ENCODE data around the gene MLEC.

DNA sequence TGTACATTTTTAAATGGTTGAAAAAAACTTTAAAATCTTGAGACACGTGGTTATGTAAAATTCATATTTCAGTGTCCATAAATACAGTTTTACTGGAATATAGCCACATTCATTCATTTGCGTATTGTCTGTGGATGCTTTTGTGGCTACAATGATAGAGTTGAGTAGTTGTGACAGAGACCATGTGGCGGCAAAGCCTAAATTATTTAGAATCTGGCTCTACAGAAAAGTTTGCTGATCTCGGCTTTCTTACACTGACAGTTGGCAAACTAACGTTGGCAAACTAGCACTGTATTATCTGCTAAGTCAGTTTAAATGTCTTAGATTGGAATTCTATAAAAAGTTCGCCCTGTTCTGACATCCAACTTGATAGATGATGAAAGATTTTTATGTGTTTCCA lies 25.7 kb downstream of the MLEC start:
- TF ChIP-seq, protein P1, sequence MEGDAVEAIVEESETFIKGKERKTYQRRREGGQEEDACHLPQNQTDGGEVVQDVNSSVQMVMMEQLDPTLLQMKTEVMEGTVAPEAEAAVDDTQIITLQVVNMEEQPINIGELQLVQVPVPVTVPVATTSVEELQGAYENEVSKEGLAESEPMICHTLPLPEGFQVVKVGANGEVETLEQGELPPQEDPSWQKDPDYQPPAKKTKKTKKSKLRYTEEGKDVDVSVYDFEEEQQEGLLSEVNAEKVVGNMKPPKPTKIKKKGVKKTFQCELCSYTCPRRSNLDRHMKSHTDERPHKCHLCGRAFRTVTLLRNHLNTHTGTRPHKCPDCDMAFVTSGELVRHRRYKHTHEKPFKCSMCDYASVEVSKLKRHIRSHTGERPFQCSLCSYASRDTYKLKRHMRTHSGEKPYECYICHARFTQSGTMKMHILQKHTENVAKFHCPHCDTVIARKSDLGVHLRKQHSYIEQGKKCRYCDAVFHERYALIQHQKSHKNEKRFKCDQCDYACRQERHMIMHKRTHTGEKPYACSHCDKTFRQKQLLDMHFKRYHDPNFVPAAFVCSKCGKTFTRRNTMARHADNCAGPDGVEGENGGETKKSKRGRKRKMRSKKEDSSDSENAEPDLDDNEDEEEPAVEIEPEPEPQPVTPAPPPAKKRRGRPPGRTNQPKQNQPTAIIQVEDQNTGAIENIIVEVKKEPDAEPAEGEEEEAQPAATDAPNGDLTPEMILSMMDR (IDR thresholded peaks at IDR 0.05 in 4 of 5, conservative IDR thresholded peaks at IDR 0.05 in 1 of 5) = no peak
- TF ChIP-seq POLR2A (IDR thresholded peaks at IDR 0.05) = no peak
